ENCODE measurements around the gene ACAD10.

GRCh38 chr12:111803038-111803626, 117.3 kb downstream of the ACAD10 start:
- TF ChIP-seq EZH2 (IDR thresholded peaks at IDR 0.05): no peak
- no peak for TF ChIP-seq POLR2AphosphoS5 (IDR thresholded peaks at IDR 0.05; ENCODE audit: borderline replicate concordance, low read depth, low read length)
- no peak for TF ChIP-seq FOXP2 (optimal IDR thresholded peaks at IDR 0.05; ENCODE audit: control extremely low read depth, extremely low read length, insufficient read depth)

Data from SK-N-MC (cell line).